HG02571 (cell line): ENCODE results near the gene TRAF3.
A peak's percentile ranks its signal among the peaks of the same experiment; 100 is the strongest.

Experiments used
- ATAC-seq: cut with Tn5 transposase; IDR thresholded peaks from one replicate; pipeline ENCODE4 v1.9.1; 2021; ENCODE audit warnings: mild to moderate bottlenecking, moderate library complexity; ENCODE audit not compliant: unreplicated experiment

The TRAF3 gene

GRCh38 chr14:102775855-102776760 is 1.1 kb upstream of the TRAF3 start:
- ATAC-seq, result no peak

DNA sequence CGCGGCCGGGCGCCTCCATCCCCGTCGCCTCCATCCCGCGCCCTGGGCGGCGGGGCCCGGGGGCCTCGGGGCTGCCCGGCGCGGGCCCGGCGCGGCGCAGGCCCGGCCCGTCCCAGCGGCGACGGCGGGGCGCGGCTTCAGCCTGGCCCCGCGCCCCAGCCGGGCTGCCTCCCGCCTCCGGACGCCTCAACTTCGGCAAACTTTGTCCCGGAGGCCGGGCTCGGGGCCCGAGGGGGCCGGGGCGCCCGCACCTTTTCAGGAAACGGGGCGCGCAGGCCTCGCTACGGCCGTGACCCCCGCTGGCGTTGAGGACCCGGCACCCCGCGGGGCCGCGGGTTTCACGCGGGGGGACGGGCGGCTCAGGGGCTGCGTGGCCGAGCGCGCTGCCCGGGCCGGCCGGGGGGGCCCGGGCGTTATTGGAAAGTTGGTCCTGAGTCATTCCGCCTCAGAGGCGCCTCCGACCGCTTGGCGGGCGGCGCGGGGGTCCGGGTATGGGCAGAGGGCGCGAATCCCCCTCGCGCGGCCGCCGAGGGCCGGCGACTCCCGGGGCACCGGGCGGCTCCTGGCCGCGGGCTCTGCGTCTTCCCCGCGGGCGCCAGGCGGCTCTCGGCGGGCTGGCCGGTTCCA is 575 bp downstream of the TRAF3 start:
- ATAC-seq, result peak; percentile 11

DNA sequence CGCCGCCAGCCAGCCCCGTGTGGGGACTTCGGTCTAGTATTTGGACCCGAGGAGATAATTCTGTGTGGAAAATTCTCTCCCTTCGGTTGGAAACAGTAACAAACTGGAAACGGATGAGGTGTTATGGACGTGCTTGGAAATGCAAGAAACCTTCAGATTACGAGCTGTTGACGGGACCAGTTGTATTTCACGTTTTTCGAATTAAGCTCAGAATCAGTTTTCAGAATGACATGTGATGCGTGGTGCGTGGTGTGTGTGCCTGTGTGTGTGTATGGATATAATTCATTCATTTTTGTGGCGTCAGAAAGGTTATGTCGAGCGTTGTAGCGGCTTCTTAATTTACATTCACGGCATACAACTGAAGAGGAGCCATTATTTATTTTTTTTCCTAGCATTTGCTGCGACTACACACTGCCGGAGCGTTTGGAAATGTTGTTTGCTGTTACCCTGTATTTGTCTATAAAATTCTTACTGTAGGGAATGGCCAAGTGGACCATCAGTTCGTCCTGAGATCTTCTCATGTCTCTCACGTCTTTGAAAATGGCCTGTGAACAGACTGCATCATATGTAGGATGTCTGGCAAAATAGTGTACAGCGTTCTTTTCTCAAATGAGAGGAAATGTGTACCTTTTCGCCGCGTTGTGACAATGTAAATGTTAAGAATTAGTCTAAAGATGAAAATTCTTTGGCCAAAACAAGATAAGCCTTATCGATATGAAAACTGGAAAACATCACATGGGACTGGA is 1.3 kb downstream of the TRAF3 start:
- no peak for ATAC-seq

DNA sequence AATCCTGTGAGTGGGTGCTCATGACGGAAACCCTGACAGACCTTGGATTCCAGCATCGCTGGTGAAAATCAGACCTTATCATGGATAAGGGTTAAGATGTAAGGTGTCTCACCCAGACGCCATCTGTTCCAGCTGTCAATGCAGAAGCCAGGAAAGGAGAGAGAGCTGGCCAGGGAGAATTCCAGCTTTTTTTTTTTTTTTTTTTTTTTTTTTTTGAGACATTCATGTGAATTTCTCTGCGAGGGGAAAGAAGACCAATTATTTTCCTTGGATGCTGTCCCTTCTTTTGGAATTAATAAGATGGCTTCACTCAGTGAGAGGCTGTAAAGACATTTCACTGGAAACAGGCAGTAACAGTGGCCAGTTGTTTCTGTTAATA is 1.8 kb downstream of the TRAF3 start:
- ATAC-seq, result no peak

DNA sequence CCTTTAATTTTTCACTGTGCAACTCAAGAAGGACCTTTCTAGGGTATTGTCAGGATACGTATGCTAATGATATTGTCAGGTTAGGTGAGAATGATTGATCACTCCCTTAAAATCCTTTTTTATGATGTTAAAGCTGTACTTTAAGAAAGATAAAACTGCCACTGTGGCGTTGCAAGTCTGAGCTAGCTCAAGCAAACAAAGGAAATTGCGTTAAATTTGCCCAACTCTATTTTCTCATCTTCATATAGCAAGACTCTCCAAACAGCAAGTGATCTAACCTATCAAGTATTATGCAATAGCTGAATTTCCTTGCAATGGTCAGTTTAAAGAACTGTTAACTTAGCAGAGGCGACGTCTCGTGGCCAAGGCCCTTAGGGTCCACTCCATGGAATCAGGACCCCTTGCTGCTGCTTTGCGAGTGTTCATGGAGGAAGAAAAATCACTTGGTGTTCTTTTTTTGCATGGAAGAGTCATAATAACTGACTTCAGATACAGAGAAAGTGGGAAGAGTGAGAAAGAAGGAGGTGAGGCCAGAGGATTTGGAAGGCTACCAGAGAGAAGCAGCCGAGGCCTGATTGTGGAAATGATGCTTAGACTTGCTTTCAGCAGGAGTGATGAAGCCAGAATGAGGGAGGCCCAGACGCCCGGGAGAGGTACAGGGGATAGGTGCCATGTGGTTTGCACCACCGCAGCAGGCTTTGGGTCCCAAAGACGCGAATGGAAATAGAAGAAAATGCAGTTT is 2.5 kb downstream of the TRAF3 start:
- ATAC-seq, result no peak

GRCh38 chr14:102781063-102781462 is 3.8 kb downstream of the TRAF3 start:
- ATAC-seq, result no peak

DNA sequence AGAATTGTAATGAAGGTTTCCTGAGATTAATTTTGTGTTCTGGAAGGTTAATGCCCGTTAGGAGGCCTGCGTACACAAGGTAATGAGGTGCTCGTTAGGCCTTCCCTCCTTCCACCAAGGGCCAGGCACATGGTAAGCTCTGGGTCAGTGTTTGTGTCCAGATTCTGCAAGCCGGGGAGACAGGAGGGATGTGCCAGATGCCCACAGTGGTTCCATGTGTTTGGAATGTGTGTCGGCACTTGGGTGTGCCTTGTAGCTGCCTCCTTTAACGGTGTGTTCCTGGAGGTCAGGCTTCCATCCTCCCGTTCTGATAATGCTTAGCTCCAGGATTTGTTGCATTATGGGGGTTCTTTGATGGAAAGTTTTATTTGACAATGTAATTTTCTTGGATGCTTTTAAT is 5.7 kb downstream of the TRAF3 start:
- no peak for ATAC-seq

GRCh38 chr14:102784892-102785594 is 7.8 kb downstream of the TRAF3 start:
- ATAC-seq, result no peak

- no peak for ATAC-seq
Observed at GRCh38 chr14:102785595-102785963, 8.3 kb downstream of the TRAF3 start.

DNA sequence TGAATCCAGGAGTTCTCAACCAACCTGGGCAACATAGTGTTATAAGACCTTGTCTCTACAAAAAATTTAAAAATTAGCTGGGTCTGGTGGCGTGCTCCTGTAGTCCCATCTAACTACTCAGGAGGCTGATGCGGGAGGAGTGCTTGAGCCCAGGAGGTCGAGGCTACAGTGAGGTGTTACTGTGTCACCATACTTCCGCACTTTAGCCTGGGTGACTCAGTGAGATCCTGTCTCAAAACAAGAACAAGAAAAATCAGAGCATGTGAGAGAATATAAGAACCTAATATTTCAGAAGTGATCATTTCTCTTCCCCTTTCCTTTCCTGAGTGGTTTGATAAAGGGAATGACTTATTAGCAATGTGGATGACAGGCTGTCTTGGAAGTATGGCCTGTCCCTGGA is 9.5 kb downstream of the TRAF3 start:
- ATAC-seq, result no peak

DNA sequence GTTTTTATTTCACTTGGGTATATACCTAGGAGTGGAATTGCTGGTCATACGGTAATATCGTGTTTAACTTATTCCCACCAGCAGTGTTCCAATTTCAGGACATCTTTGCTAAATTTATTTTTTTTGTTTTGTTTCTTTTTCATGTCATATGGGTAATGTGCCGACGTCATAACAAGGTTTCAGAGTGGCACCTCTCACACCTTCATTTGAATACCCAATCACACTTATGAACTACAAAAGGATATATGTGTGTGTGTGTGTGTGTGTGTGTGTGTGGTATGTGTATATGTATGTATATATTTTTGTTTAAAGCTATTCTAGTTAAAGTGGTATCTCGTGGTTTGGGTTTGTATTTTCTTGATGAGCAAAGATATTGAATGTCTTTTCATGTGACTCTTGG is 12.1 kb downstream of the TRAF3 start:
- no peak for ATAC-seq

- ATAC-seq, result no peak
Observed at GRCh38 chr14:102793531-102794328, 16.5 kb downstream of the TRAF3 start.

GRCh38 chr14:102795060-102795925 is 18.0 kb downstream of the TRAF3 start:
- ATAC-seq, result no peak

DNA sequence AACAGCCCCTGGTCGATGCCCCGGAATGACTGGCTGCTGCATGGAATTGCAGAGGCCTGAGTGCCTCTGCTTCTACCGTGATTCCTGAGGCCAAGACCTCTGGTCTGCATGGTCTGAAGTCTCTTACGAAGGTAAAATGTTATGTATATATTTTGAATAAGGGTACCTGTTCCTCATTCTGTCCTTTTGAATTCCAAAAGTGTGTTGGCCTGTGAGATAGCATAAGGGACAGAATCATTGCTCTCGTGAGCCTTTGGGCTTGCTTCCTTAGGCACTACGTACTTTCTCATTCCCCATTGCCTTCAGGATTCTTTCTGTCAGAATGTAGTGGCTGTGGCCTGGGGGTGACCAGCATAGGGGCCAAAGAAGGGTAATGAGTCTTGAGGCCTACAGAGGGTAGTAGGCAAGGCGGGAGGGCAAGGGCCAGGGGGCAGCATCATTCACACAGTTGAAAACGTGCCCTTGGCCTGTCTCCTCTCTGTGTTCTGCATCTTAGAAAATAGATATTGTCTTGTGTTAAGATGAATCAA is 19.5 kb downstream of the TRAF3 start:
- no peak for ATAC-seq

- no peak for ATAC-seq
Observed at GRCh38 chr14:102798926-102799325, 21.7 kb downstream of the TRAF3 start.

GRCh38 chr14:102799684-102800562 is 22.7 kb downstream of the TRAF3 start:
- no peak for ATAC-seq

DNA sequence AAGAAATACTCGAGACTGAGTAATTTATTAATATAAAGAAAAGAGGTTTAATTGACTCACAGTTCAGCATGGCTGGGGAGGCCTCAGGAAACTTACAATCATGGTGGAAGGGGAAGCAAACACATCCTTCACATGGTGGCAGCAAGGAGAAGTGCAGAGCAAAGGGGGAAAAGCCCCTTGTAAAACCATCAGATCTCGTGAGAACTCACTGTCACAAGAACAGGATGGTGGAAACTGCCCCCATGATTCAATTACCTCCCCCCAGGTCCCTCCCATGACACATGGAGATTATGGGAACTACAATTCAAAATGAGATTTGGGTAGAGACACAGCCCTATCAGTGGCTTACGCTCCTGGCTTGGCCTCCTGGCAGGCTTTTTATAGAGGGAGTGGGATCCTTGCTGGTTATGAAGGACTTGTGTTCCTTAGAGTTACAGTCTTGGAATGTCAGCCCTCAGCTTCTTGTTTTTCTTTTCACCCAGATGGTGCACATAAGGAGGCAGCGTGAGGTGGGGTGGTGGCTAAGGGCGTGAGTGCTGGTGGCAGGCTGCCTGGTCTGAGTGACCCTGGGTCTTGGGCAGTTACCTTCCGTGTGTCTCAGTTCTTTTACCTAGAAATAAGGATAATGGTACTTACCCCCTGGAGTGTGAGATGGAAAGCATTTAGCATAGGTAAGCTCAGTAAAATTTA is 25.7 kb downstream of the TRAF3 start:
- ATAC-seq, result no peak
